ENCODE results near the gene UST.
"Not testable (repeated sequence)": the region's sequence is repeated elsewhere in the genome, so short reads cannot be mapped to it uniquely, and the experiment has no call there.

GRCh38 chr6:148864132-148864531, 117.3 kb downstream of the UST start:
- TF ChIP-seq CTCF (IDR thresholded peaks at IDR 0.05; ENCODE audit: low read depth, low read length, poor library complexity, severe bottlenecking); EZH2phosphoT487 (IDR thresholded peaks at IDR 0.05; ENCODE audit: borderline replicate concordance, low read length): not testable (repeated sequence)
